GM12878 (cell line): ENCODE measurements around the gene TUBB. TPM values are rescaled to one million over a fixed set of nuclear protein-coding genes. Genes with fewer than 3 reads are reported as not detected.

Source experiments
- ATF7 ChIP-seq: fragments of 450-650 bp; IDR thresholded peaks from 2 replicates; pipeline ENCODE4 v1.6.1; 2016; ENCODE audit warnings: low read depth, mild to moderate bottlenecking
- BCL11A ChIP-seq: IDR thresholded peaks from 2 replicates; pipeline ENCODE4 v1.6.1; 2011; ENCODE audit warnings: low read depth, low read length
- BMI1 ChIP-seq: fragments of 450-650 bp; IDR thresholded peaks from 2 replicates; pipeline ENCODE4 v1.6.1; 2016; ENCODE audit warnings: mild to moderate bottlenecking, moderate library complexity, borderline replicate concordance
- CREM ChIP-seq: IDR thresholded peaks from 2 replicates; pipeline ENCODE4 v1.6.1; 2014; ENCODE audit warnings: antibody characterized with exemption, low read depth
- KAT2A ChIP-seq: conservative IDR thresholded peaks from 2 replicates; pipeline ENCODE4 v1.6.1; 2011; ENCODE audit warnings: low read depth, low read length; ENCODE audit not compliant: control insufficient read depth
- KLF5 ChIP-seq: fragments of 450-650 bp; IDR thresholded peaks from 2 replicates; pipeline ENCODE4 v1.6.1; 2014; ENCODE audit warnings: mild to moderate bottlenecking; ENCODE audit not compliant: partially characterized antibody
- POLR2A ChIP-seq: IDR thresholded peaks from 2 replicates; pipeline ENCODE4 v1.6.1; 2011; ENCODE audit warnings: low read depth, mild to moderate bottlenecking, low read length
- RAD21 ChIP-seq: IDR thresholded peaks from 2 replicates; pipeline ENCODE4 v1.6.1; 2011; ENCODE audit warnings: mild to moderate bottlenecking, low read depth, low read length, moderate library complexity; ENCODE audit not compliant: insufficient read depth
- SKIL ChIP-seq: fragments of 450-650 bp; IDR thresholded peaks from 2 replicates; pipeline ENCODE4 v1.6.1; 2017; ENCODE audit warnings: mild to moderate bottlenecking, low read depth, inconsistent platforms; ENCODE audit not compliant: poor library complexity, severe bottlenecking
- YY1 ChIP-seq: IDR thresholded peaks from 2 replicates; pipeline ENCODE4 v1.6.1; 2011; ENCODE audit warnings: low read depth, mild to moderate bottlenecking, low read length
- polyA plus RNA-seq, 11 experiments: library from polyadenylated mRNA; depleted of rRNA in 4 of 11; unstranded in 6 of 11; stranded (reverse) in 5 of 11; fragments of >200 nt; fragmentation: Nextera tagmentation in 4 of 11; fragmentation: Illumina TruSeq in 1 of 11; extraction: Ambion mirVana in 4 of 11; extraction: Trizol in 1 of 11; gene quantifications; 1 replicate in 1 of 11; 2 replicates in 10 of 11; pipeline versions ENCODE4 v1.2.1 to v1.2.3, GENCODE V29; 2011 to 2016; ENCODE audit warnings: inconsistent platforms in 2 of 11, missing spikeins in 2 of 11, low read depth in 1 of 11
- total RNA-seq, 4 experiments: library from RNA; depleted of rRNA in 3 of 4; stranded (reverse); fragments of >200 nt in 3 of 4; fragmentation: Illumina TruSeq in 1 of 4; extraction: Trizol in 1 of 4; gene quantifications; 2 replicates each; pipeline versions ENCODE4 v1.2.1 to v1.2.3, GENCODE V29; 2013 to 2021
- TF ChIP-seq, protein P1 (sequence below): IDR thresholded peaks from 2 replicates; pipeline ENCODE4 v1.6.1; 2012; ENCODE audit warnings: improper control_type of control experiment, low read depth, low read length; ENCODE audit not compliant: insufficient replicate concordance

TUBB gene
- total and polyA plus RNA-seq, 10 of the 15 experiments (the other 5 are each of a cell fraction or from before 2014, with no cell fraction given) = 1,039 to 3,052 (median 1,656) TPM

DNA sequence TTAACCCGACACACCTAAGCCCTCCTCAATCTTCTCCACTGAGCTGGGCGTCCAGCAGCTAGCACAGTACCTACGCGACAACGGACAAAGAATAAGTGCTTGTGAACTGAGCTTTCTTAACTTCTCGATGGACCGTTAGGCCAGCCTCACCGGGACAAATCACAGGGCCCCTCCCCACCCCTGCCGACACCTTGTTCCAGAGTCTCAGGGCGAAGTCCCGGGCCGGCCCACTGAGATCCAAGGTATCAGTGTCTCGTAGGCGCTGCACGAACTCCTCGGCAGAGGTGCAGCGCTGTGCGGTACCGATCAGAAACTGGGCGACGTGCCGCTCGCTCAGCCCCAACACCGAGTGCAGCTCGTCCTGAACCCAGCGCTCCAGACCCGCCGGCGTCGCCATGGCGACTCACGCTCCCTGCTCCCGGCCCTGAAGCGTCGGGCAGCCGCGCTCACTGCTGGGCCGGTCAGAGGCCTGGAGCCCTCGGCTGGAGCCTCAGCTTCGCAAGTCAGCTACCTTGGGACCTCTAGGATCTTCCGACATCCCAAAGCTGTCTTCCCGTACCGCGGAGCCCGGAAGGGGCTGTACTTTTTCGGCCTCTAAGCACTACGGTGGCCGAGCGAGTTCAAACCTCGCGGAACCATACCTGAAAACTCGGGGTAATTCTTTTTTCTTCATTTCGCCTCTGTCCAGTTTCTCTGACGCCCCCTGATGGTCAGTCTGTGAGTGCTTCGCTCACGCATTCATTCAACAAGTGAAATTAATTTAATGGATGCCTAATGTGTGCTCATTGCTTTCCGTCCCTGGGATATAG lies 47.5 kb upstream of the TUBB start, which contains the start of gene DHX16 (continued):
- TF ChIP-seq, protein P1, sequence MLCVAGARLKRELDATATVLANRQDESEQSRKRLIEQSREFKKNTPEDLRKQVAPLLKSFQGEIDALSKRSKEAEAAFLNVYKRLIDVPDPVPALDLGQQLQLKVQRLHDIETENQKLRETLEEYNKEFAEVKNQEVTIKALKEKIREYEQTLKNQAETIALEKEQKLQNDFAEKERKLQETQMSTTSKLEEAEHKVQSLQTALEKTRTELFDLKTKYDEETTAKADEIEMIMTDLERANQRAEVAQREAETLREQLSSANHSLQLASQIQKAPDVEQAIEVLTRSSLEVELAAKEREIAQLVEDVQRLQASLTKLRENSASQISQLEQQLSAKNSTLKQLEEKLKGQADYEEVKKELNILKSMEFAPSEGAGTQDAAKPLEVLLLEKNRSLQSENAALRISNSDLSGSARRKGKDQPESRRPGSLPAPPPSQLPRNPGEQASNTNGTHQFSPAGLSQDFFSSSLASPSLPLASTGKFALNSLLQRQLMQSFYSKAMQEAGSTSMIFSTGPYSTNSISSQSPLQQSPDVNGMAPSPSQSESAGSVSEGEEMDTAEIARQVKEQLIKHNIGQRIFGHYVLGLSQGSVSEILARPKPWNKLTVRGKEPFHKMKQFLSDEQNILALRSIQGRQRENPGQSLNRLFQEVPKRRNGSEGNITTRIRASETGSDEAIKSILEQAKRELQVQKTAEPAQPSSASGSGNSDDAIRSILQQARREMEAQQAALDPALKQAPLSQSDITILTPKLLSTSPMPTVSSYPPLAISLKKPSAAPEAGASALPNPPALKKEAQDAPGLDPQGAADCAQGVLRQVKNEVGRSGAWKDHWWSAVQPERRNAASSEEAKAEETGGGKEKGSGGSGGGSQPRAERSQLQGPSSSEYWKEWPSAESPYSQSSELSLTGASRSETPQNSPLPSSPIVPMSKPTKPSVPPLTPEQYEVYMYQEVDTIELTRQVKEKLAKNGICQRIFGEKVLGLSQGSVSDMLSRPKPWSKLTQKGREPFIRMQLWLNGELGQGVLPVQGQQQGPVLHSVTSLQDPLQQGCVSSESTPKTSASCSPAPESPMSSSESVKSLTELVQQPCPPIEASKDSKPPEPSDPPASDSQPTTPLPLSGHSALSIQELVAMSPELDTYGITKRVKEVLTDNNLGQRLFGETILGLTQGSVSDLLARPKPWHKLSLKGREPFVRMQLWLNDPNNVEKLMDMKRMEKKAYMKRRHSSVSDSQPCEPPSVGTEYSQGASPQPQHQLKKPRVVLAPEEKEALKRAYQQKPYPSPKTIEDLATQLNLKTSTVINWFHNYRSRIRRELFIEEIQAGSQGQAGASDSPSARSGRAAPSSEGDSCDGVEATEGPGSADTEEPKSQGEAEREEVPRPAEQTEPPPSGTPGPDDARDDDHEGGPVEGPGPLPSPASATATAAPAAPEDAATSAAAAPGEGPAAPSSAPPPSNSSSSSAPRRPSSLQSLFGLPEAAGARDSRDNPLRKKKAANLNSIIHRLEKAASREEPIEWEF = no peak
- TF ChIP-seq BCL11A (no peak), YY1 (peak; percentile 84), RAD21 (peak; percentile 64), ATF7 (peak; percentile 50; the same call in 1 of the 2 replicates), POLR2A (peak; percentile 70), BMI1 (peak; percentile 82), SKIL (peak; percentile 61), KLF5 (no peak), KAT2A (no peak), CREM (peak; percentile 38; the same call in 1 of the 2 replicates)
